Lower leg skin (tissue), 3 donors: Measurements from ENCODE around the gene KLK5.

ENCODE experiments used
- POLR2A ChIP-seq, 2 donors: fragments of 450-650 bp; IDR thresholded peaks; one replicate each; pipeline ENCODE4 v1.6.1; 2016 to 2017; ENCODE audit warnings: antibody characterized with exemption in 2 of 2, mild to moderate bottlenecking in 1 of 2, moderate library complexity in 1 of 2
- TF ChIP-seq, protein P1 (sequence below), 3 donors: fragments of 450-650 bp; IDR thresholded peaks; one replicate each; pipeline ENCODE4 v1.5.1; 2016; ENCODE audit warnings: antibody characterized with exemption in 3 of 3, mild to moderate bottlenecking in 3 of 3, moderate library complexity in 2 of 3

GRCh38 chr19:50932690-50933083 lies 20.2 kb downstream of the KLK5 start:
- TF ChIP-seq, protein P1, sequence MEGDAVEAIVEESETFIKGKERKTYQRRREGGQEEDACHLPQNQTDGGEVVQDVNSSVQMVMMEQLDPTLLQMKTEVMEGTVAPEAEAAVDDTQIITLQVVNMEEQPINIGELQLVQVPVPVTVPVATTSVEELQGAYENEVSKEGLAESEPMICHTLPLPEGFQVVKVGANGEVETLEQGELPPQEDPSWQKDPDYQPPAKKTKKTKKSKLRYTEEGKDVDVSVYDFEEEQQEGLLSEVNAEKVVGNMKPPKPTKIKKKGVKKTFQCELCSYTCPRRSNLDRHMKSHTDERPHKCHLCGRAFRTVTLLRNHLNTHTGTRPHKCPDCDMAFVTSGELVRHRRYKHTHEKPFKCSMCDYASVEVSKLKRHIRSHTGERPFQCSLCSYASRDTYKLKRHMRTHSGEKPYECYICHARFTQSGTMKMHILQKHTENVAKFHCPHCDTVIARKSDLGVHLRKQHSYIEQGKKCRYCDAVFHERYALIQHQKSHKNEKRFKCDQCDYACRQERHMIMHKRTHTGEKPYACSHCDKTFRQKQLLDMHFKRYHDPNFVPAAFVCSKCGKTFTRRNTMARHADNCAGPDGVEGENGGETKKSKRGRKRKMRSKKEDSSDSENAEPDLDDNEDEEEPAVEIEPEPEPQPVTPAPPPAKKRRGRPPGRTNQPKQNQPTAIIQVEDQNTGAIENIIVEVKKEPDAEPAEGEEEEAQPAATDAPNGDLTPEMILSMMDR (IDR thresholded peaks at IDR 0.05): no peak
- no peak for TF ChIP-seq POLR2A (IDR thresholded peaks at IDR 0.05)
